ENCODE data around the gene CXCL8.

GRCh38 chr4:73780243-73780642 is 39.9 kb downstream of the CXCL8 start:
- TF ChIP-seq POLR2AphosphoS5 (IDR thresholded peaks at IDR 0.05; ENCODE audit: low read depth, low read length) (no peak), TAF1 (IDR thresholded peaks at IDR 0.05; ENCODE audit: borderline replicate concordance, insufficient read depth, low read length) (no peak), SIN3A (IDR thresholded peaks at IDR 0.05; ENCODE audit: borderline replicate concordance, insufficient read depth, low read length) (no peak)
- TF ChIP-seq, protein P1, sequence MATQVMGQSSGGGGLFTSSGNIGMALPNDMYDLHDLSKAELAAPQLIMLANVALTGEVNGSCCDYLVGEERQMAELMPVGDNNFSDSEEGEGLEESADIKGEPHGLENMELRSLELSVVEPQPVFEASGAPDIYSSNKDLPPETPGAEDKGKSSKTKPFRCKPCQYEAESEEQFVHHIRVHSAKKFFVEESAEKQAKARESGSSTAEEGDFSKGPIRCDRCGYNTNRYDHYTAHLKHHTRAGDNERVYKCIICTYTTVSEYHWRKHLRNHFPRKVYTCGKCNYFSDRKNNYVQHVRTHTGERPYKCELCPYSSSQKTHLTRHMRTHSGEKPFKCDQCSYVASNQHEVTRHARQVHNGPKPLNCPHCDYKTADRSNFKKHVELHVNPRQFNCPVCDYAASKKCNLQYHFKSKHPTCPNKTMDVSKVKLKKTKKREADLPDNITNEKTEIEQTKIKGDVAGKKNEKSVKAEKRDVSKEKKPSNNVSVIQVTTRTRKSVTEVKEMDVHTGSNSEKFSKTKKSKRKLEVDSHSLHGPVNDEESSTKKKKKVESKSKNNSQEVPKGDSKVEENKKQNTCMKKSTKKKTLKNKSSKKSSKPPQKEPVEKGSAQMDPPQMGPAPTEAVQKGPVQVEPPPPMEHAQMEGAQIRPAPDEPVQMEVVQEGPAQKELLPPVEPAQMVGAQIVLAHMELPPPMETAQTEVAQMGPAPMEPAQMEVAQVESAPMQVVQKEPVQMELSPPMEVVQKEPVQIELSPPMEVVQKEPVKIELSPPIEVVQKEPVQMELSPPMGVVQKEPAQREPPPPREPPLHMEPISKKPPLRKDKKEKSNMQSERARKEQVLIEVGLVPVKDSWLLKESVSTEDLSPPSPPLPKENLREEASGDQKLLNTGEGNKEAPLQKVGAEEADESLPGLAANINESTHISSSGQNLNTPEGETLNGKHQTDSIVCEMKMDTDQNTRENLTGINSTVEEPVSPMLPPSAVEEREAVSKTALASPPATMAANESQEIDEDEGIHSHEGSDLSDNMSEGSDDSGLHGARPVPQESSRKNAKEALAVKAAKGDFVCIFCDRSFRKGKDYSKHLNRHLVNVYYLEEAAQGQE (IDR thresholded peaks at IDR 0.05; ENCODE audit: insufficient read depth in 1 of 2, low read depth in 2 of 2, low read length in 2 of 2) = no peak
